COR-L47 (cell line): ENCODE results near the gene RNH1.

Experiments
- DNase-seq: peaks from one replicate; lab custom pipeline; 2025; lab: John Stamatoyannopoulos, UW

Gene RNH1

DNA sequence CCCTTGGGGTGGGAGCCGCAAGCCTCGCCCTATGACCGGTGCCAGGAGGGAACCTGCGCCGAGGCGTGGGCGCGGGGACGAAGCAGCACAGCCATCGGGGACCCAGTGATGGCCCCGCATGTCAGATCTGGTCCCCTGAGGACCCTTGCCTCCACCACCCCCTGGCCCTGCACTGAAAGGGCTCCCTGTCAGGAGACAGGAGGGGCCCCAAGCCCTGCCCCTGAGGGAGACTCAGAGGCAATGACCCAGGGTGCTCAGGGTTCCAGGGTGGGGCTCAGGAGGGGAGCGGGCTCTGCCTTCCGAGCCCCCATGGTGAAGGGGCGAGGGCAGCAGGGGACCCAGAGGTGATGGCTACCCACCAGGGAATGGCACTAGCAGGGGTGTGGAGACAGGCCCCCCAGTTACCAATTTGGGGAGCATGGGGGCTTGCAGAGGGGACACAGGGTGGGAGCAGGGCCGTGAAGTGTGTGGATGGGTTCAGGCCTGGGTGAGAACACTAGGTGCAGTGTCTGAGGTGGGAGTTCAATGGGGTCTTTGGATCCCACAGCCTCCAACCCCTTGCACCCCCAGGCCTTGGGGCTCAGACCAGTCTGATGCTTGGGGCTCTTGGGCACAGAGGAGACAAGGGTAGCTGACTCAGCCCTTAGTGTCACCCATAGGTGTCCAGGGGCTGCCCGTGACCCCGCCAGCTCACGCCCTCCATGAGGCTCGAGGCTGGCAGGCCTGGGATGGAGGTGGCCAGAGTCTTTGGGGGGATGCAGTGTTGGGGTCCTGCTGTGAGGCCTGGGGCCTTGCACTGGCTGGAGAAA is 30.8 kb upstream of the RNH1 start:
- DNase-seq, result no peak

DNA sequence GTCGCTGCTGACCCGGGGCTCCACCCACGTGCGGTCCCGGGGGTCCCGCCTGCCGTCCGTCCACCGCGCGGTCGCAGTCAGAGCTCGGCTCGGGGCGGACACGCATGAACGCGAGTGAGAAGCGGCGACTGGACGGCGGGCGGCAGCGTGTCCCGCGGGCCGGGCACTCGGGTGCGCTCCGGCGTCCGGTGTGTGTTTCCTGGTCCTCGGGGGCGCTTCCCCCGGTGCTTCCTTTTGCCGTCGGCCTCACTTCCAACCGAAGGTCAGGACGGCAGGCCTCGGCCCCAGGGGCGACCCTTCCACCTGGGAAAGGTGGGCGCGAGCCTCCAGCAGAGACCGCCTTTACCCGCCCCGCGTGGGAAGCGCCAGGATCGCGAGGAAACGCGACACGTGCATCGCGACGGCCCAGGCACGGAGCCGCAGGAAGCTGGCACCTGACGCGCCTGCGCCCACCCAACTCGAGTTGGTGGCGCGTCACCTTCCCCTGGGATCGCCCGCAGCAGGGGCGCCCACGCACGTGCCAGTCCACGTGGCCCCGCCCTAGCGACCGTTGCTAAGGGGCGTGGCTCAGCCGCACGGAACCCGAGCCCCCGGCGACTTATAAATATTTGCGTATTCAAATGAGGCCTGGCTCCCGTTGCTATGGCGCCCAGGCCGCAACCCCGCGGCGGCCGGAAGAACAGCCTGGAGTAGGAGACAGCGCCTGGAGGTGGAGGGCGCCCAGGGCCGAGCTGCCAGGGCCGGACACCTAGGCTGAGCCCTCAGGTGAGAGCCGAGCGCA is 30.0 kb upstream of the RNH1 start, which contains the start of gene LRRC56:
Gene LRRC56 (plus strand): TSS at position 687 of the 781 bp plus-strand sequence. CDS start 3,158 bp downstream, outside the sequence.
- DNase-seq, result peak; percentile 69

DNA sequence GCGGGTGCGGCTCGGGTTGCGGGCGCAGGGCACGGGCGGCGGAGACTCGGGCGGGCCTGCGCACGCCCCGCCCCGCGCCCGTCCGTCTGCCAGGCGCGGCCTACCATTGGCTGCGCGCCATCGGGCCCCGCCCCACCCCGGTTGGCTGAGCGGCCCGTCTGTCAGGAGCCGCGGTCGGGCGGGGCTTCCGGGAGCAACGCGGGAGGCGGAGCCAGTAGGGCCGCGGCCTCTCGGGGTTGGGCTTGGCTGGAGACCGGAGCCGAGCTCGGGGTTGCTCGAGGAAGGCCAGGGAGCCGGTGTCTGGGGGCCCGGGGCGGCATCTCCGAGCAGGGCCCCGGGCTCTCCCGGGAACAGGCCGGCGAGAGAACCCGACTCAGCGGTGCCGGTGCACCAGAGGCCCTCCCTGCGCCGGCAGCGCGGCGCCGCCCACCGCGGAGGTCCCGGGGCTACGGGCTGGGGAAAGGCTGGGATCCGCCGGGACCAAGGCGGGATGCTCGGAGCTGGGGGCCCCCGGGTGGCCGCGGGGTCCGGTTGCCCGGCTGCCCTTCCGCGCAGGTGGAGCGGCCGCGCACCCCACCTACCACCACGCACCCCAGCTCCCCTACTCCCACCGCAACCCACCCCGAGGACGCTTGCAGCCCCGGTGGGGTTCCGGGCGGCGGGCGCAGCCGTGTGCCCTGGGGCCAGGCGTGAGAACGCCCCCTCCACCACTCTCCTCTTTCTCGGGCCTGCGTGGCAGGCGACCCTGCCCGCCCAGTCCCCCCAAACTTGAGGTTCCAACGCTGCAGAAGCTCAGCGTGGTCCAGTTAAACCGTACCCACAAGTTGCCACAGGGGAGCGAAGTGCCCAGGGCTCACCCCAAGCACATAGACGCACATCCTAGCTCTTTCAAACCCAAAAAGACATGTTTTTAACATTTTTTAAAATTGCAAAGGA is 28.7 kb upstream of the RNH1 start, which contains the start of gene HRAS:
Gene HRAS (minus strand): TSS at position 58 of the 936 bp plus-strand sequence.
- peak; percentile 92 for DNase-seq

DNA sequence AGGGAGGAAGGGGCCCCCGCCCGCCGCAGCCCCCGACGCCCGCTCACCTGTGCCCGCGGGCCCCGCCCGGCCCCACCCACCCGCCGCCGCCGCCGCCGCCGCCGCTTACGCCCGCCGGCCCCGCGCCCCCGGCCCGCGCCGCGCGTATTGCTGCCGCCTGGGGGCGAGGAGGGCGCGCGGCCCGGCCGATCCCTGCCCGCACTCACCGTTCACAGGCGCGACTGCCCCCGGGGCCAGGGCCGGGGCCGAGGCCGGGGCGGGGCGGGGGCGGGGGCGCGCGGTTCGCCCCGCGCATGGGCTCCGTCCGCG is 28.1 kb upstream of the RNH1 start:
- no peak for DNase-seq

DNA sequence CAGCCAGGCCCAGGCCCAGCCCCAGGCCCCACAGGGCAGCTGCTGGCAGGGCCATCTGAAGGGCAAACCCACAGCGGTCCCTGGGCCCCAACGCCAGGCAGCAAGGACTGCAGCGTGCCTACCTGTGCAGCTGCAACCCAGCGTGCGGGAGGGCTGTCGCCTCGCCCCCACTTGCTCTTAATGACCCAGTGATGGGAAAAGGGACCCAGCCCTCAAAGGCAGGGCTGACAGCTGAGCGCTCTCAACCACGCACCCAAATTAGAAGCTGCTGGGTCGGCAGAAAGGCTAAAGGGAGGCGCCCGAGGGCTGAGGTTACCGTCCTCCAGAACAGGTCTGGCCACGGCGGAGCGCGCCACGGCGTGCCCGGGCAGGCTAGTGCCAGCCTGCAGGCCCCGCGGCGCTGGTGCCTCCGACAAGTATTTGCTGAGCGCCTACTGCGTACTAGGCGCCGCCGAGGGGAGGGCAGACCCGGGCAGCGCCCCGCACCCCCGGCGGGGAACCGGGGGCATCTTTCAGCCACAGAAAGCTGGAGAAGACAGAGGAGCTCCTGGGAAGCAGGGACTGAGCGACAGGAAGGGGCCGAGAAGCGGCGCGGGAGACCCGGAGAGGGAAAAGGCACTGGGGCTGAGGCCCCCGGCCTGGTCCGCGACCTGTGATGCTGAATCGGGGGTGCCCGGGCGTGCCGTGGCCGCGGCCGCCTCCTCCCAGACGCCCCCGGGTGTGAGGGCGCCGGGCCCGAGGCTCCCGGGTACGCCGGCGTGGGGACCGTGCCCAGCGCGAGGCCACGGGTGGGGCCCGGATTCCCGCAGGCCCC is 27.6 kb upstream of the RNH1 start:
- DNase-seq, result peak; percentile 30

DNA sequence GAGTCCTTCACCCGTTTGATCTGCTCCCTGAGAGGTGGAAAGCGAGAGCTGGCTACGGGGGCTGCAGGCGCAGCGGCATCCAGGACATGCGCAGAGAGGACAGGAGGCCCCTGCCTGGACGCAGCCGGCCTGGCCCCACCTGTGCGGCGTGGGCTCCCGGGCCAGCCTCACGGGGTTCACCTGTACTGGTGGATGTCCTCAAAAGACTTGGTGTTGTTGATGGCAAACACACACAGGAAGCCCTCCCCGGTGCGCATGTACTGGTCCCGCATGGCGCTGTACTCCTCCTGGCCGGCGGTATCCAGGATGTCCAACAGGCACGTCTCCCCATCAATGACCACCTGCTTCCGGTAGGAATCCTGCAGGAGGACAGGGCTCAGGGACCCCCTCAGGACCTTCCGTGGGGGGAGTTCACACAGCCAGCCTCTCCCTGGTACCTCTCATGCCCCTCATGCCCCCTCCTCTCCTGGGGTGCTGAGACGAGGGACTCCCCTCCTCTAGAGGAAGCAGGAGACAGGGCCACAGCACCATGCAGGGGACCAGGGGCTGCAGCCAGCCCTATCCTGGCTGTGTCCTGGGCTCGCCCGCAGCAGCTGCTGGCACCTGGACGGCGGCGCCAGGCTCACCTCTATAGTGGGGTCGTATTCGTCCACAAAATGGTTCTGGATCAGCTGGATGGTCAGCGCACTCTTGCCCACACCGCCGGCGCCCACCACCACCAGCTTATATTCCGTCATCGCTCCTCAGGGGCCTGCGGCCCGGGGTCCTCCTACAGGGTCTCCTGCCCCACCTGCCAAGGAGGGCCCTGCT is 26.7 kb upstream of the RNH1 start:
- no peak for DNase-seq

DNA sequence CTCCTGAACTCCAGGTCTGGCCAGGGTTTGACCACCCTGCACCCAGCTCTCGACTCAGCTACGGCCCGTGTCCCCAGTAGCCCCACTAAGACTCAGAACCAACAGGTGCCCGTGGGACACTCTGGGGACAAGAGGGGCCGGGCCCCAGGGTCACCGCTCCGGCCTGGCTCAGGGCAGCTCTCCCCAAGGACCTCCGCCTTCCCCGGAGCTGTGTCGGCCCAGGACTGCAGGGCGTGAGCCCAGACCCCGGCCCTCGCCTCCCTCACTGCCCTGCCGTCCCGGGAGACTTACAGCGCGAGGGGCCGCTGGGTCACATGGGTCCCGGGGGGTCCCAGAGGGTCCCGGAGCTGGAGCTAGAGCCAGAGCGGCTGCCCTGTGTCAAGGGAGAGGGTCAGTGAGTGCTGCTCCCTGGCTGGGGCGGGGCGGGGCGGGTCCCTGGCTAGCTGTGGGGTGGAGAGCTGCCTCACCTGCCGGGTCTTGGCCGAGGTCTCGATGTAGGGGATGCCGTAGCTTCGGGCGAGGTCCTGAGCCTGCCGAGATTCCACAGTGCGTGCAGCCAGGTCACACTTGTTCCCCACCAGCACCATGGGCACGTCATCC is 26.0 kb upstream of the RNH1 start:
- no peak for DNase-seq

DNA sequence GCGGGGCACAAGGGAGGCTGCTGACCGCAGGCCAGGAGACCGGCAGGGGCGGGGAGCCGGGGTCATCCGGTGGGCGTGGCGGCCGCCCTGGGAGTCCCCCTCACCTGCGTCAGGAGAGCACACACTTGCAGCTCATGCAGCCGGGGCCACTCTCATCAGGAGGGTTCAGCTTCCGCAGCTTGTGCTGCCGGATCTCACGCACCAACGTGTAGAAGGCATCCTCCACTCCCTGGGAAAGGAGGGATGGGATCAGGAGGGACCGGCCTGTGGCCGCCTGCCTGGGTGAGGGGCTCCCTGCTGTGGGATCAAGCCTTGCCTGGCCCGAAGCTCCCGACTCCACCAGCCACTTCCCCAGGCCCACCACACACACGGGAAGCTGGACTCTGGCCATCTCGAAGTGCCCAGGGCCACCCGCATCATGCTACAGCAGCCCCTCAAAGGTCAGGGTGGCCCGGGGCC is 25.5 kb upstream of the RNH1 start:
- no peak for DNase-seq

DNA sequence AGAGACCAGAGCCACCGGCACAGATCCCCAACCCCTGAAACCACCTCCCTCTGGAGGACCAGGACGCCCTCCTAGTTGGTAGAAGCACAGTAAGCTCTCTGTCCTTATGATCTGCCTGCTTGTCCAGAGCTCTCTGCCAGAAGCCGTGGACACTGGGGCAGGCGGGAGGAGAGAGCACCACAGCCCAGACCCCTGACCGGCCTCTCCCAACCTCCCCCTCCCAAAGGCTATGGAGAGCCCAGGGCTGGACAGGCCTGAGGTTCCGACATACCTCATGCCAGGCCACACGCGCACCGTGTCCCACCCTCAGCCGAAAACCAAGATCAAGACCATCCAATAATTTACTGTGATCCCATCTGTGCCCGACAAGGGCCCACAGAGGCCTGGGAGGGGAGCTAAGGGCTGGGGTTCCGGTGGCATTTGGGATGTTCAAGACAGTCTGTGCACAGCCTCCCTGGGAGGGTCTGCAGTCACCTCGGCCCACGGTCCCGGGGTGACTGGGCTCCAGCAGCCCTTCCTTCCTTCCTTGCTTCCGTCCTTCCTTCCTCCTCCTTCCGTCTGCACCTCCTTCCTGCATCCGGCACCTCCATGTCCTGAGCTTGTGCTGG is 25.0 kb upstream of the RNH1 start:
- DNase-seq, result no peak

DNA sequence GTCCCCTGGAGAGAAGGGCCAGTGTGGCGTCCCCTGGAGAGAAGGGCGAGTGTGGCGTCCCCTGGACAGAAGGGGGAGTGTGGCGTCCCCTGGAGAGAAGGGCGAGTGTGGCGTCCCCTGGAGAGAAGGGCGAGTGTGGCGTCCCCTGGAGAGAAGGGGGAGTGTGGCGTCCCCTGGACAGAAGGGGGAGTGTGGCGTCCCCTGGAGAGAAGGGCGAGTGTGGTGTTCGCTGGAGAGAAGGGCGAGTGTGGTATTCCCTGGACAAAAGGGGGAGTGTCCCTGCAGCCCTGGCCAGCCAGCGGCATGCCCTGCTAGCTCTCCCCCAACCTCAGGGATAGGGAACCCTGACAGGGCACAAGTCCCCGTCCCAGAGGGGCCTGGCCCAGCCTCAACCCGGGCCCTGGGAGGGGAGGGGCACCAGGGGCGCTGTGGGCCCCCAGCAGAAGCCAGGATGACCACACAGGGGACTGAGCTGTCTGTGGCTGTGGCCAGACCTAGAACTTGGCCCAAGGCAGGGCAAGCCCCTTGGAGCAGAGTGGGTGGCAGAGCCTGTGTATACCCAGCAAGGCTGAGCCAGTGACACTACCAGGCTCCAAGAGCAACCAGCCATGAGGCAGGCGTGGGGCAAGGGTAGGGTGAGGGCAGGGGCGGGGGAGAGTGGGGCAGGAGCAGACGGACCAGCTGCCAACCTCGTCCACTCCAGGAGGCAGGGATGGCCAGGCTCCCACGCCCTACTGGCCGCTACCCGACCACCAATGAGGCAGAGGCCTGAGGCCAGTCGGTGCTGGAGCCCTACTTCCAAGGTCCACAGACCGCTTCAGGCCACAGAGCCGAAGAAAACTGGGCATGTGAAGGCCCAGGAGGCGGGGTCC is 24.2 kb upstream of the RNH1 start:
- no peak for DNase-seq

DNA sequence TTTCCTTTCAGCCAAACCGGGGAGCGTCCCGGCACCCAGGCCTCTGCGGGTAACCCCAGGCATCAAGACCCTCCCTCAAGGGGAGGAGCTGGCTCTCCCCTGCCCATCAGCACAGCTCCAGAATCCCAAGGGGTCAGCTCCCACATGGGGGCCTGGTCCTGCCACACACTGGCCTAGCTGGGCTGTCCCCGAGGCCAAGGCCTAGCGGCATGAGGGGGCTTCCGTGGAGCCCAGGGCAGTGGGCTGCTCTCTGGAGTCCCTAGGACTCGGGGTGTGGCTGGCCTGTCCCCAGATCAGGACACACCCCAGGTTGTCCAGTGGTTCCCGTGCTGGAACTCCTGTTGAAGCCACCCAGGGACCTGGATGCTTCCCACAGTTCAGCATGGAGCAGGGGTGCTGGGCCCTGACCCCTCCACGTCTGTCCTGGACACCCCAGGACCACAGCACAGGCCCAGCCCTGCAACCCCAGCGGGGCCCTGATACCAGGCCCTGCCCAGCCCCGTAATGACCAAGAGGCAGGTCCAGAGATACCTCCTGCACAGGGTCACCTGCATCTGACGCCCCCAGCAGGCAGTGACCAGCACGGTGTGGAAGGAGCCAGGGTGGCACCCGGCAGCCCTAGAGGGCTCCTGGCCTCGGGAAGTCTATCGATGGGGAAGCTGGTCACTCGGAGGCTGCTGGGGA is 22.8 kb upstream of the RNH1 start:
- DNase-seq, result no peak

DNA sequence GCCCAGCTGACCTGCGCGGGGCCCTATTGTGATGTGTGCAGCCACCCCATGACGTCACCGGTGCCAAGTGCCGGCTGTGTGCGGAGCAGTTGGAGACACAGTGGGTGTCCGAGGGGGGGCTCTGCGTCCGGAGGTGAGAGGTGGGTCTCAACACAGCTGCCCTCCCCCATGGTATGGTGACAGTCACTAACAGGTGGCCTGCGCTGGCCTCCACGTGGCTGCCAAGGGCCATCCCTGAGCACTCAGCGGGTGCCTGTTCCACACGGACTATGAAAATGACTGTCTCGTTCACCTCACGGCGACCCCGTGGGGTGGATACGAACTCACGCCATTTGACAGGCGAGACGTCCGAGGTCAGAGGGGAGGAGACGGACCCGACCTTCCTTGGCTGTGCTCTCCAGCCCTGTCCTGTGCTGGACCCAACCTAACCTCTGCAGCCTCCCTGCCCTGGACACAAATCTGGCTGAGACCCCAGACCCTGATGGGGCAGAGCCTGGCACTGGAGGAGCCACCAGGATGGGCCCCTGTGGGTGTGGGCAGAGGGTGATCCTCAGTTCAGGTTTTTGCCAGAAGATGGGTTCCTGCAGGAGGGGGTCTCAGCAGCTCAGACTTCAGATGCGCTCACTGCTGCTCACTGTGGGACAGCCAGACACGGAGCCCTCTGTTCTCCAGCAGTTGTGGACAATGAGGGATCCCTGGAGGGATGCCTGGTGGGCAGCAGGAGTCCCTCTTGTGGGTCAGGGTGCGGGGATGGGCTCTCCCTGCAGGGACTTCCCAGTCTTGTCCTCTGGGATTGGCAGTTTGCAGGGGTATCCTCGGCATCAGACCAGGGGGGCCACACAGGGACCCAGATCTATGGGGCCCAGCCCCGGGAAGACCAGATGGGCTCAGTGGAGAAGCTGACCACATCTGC is 22.0 kb upstream of the RNH1 start:
- DNase-seq, result no peak

DNA sequence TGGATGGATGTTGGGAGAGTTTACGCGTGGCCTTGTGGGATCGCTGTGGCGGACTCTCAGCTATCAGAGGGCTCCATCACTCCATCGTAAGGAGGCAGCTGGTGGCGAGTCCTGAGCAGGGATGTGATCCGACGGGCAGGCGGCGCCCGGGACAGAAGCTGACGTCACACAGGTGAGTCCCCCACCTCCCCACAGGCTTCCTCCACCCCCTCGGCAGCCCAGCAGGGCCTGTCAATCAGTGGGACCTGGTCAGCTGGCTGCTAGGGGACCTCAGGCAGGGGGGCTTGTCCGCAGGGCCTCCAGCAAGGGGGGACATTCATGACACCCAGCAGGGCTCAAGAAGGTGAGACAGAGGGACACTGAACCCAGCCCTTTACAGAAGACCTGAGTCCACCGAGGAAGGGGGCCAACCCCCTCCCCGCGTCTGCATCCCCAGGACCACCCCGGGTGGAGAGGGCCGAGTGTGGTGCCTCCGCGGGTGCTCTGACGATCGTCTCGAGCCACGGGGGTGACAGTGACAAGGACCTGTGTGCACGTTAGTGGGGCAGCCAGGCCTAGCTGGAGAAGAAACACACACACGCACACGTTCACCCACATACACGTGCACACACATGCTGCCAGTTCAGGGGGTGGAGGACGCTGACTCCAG is 21.2 kb upstream of the RNH1 start:
- DNase-seq, result no peak

DNA sequence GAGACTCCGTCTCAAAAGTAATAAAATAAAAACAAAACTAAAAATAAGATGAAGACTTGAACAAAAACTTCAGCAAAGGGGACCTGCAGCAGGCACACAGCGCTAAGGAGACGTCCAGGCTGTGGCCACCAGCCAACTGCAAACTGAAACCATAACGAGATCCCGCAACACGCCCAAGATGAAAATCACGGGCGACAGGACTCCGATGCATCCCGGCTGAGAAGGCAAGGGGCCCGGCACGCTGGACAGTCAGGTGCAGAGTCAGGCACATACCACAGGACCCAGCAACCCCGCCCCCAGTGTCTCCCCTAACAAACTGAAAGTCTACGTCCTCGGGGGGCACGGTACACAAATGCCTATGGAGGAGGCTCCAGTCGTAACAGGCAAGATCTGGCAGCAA is 19.1 kb upstream of the RNH1 start:
- no peak for DNase-seq

DNA sequence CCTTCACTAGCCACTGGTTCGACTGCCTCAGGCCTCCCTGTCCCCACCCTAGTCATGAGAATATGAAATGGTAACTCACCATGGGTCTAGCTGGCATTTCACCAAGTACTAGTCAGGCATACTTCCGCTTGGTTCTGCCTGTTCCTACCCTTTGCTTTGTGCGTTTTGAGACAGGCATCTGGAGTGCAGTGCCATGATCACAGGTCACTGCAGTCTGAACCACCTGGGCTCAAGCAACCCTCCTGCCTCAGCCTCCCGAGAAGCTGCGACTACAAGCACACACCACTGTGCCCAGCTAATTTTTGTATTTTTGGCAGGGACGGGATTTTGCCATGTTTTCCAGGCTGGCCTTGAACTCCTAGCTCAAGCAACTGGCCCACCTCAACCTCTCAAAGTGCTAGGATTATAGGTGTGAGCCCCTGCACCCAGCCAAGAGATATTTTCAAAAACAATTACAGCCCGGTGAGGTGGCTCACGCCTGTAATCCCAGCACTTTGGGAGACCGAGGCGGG is 14.2 kb upstream of the RNH1 start:
- DNase-seq, result no peak
